COR-L47 (cell line): ENCODE results near the gene DBF4B.

ENCODE experiments used
- DNase-seq: peaks from one replicate; lab custom pipeline; 2025; lab: John Stamatoyannopoulos, UW

The DBF4B gene

DNA sequence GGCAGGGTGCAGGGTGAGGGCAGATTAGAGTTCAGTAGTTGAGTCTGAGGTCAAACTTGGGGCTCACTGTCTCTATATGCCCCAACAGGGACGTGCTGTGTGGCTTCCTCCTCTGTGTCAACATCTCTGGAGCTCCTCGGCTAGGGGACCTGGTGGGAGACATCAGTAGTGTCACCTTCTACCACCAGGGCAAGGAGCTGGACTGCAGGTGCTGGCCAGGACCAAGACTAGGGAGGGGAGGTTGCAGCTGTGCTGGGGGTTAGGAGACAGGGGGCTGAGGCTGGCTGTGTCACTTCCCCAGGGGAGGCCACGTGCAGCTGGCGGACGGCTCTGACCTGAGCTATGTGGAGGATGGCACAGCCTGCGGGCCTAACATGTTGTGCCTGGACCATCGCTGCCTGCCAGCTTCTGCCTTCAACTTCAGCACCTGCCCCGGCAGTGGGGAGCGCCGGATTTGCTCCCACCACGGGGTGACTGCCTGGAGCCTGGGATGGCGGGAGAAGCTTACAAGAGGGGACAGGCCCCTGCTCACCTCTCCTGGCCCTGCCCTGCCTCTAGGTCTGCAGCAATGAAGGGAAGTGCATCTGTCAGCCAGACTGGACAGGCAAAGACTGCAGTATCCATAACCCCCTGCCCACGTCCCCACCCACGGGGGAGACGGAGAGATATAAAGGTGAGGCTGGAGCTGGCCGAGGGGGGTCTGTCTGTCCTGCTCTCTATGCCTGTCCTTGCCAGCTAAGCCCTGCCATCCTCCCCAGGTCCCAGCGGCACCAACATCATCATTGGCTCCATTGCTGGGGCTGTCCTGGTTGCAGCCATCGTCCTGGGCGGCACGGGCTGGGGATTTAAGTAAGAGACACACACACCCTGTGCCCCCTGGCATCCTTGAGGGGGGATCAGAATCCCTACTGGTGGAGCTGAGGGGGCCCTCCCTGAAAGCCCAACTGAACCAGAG, 69.2 kb downstream of the DBF4B start:
- no peak for DNase-seq

DNA sequence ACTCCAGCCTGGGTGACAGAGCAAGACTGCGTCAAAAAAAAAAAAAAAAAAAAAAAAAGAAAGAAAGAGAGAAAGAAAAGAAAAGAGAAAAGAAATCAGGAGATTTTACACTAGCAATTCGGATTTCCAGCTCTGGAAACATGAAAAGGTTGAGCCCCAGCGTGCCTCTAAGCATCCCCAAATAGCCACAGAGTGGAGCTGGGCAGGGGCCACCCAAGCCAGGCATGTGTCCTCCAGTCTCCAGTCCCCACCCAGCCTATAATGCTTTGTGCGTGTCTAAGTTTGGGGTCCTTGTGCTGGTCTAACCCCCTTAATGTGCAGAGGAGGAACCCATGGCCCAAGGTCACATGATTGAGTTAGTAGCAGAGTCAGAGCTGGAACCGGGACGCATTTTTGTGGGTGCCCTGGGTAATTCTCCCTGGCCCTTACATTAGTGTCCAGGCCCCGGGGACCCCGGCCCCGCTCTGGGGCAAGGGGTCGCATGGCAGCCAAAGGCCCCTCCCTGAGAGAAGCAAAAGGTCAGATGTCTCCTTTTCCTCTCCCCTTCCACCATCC, 70.3 kb downstream of the DBF4B start:
- no peak for DNase-seq

DNA sequence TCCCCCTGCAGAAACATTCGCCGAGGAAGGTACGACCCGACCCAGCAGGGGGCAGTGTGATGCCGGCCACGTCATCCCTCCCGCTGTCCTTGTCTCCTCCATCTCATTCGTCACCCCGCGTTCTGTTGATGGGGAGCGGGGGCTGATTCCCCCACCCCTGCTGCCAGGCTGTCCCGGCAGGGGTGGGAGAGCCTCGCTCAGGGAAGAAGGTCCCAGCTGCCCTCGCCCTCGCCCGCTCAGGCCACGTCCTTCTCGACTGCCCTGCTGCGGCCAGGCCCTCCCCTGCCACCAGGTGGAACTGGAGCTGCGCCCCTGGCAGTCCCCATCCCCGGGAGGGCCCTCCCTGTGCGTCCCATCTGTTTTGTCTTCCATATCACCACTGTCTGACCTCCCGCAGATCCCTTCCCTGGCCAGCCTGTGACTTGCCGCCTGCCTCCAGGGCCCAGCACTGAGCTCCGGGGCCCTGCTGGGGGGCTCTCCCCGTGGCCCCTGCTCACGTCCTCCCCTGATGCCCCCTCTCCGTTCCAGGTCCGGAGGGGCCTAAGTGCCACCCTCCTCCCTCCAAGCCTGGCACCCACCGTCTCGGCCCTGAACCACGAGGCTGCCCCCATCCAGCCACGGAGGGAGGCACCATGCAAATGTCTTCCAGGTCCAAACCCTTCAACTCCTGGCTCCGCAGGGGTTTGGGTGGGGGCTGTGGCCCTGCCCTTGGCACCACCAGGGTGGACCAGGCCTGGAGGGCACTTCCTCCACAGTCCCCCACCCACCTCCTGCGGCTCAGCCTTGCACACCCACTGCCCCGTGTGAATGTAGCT, 71.0 kb downstream of the DBF4B start:
- DNase-seq, result peak; percentile 53

DNA sequence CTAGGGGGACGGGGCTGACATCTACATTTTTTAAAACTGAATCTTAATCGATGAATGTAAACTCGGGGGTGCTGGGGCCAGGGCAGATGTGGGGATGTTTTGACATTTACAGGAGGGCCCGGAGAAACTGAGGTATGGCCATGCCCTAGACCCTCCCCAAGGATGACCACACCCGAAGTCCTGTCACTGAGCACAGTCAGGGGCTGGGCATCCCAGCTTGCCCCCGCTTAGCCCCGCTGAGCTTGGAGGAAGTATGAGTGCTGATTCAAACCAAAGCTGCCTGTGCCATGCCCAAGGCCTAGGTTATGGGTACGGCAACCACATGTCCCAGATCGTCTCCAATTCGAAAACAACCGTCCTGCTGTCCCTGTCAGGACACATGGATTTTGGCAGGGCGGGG, 71.7 kb downstream of the DBF4B start:
- DNase-seq, result no peak

- no peak for DNase-seq
Observed at GRCh38 chr17:44780845-44781480, 72.5 kb downstream of the DBF4B start.

DNA sequence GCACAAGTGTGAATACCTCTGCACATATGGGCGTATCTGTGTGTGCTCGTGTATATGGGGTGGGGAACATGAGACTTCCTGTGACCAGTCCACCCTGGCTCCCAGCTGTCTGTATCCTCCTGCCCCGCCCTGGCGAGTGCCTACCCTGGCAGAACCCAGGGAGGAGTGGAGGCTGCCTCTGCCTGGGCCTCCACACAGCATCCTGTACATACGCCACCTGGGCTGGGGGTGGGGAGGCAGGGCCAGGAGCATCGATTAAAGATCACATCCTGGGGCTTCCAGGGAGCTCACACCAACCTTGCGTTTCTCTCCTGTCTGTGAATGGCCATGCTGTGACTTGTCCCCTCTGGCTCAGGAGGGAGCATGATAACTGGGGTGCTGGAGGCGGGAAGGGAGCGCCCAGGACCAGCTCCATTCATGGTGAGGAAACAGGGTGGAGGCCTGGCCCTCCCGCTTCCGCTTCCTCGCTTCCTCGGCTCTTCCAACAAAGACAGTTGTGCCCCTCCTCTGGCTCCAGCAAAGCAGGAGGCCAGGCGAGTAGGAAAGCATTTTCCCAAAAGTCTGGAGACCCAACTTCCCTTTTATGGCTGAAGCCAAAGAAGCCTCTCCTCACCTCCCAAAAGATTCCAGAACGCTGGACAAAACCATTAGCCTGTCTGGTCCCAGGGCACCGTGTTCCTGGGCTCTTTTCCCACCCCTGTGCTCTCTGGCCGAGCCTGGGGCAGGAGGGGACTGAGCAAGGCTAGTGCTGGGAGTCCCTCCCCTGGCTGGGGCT, 73.3 kb downstream of the DBF4B start:
- DNase-seq, result no peak

DNA sequence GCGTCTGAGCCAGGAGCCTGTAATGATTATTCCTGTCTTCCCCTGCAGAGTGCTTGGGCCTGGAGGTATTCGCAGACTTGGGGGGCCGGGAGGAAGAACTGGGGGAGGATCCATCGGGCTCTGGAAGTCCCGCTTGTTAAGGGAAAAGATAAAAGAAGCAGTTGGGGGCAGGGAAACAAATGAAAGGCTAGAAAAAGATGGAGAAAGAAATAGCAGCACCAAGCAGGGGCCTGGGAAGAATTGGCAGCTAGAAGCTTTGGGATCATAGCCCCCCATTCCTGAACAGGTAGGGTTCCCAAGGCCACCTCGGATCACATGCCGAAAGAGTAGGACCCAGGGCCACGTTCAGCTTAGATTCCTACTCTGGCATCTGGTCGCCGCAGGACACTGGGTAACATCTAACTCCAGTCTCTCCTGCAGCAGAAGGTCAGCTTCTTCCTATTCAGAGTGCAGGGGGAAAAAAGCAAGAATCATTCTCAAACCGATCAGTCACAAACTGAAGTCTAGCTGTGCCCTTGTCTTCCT, 73.9 kb downstream of the DBF4B start:
- no peak for DNase-seq

DNA sequence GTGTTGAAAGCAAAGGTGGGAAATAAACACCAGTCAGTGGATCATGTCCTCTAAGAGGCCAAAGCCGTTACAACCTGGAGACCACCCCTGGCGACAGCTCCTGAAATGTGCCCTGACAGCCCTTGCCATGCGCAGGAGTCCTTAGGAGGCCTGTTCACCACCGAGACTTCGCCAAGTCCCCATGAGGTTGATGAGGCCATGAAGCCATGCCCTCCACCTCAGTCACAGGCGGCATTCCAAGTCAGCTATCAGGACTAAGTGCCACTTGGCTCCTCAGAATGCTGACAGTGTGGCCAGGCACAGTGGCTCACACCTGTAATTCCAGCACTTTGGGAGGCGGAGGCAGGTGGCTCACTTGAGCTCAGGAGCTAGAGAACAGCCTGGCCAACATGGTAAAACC, 77.5 kb downstream of the DBF4B start:
- no peak for DNase-seq

- no peak for DNase-seq
Observed at GRCh38 chr17:44786551-44787081, 78.2 kb downstream of the DBF4B start.

DNA sequence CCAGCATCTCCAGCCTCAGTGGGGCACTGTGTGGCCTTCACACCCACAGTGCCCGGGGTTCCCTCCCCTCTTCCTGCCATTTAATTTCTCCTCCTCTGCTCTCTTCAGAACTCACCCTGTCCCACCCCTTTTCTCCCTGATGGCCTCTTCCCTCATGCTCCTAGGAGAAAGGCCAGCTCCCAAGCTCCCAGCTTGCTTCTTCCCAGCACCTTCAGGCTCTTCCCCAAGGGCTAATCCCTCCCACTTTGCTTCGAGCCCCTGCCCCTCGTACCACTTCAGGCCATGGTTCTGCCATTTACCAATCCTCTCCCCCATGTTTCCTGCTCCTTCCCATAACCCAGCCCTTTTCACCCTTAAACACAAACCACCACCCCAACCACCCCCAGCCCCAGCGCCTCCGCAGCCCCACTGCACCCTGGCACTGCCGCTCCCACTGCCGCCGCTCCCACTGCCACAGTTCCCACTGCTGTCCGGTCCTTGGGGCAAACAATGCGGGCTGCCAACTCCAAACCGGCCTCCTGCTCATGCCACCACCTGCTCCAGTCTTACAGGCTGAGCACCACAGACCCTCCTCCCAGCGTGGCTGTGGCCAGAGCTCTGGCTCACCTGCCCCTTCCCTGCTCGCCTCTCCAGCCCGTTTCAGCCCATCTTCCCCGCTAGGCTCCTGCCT, 78.9 kb downstream of the DBF4B start:
- no peak for DNase-seq

GRCh38 chr17:44788139-44788538, 79.7 kb downstream of the DBF4B start:
- DNase-seq, result no peak

DNA sequence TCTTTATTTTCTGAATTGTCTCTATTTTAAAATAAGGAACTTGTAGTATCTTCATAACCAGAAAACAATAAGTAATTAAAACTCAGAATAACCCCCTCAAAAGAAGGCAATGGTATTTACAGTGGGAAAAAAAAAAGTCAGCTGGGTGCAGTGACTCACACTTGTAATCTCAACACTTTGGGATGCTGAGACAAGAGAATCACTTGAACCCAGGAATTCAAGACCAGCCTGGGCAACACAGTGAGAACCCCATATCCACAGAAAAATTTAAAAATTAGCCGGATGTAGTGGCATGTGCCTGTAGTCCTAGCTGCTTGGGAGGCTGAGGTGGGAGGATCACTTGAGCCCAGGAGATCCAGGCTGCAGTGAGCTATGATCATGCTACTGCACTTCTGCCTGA, 83.8 kb downstream of the DBF4B start:
- no peak for DNase-seq

DNA sequence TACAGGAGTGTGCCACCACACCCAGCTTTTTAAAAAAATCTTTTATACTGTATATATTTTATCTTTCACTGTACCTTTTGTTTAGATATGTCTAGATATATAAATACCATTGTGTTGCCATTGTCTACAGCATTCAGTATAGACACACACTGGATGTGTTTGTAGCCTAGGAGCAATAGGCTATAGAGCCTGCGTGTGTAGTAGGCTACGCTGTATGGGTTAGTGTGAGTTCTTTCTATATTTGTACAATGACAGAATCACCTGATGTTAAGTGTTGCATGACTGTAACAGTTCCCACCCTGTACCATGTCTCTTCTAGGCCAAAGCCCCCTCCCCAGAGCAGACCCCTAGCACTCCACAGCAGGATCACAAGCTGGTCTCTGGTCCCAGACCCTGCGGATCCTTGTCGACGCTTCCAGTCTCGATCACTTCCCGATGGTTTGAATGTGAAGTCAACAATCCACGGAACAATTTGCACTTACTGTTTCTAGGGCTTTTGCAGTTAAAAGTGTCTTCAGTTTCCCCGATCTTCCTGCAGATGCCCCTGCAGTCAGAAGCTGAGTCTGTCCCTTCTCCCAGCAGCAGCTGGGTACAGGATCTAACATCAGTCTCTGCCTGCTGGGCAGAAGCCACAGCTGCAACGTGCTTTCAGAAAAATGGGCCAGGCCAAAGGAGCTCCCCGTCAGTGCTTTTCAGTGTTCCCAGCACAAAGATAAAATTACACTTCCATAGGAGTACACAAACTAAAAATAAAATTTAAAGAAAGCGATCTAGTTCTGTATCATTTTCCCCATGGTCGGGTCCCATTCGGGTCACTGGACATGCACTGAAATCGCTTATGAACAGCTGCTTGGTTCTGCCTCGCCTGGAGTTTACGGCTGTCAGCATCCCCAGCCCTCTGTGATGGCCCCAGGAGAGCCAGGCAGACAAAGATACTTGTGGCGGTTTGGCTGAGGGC, 85.7 kb downstream of the DBF4B start:
- no peak for DNase-seq

- DNase-seq, result no peak
Observed at GRCh38 chr17:44794851-44795413, 86.5 kb downstream of the DBF4B start.

DNA sequence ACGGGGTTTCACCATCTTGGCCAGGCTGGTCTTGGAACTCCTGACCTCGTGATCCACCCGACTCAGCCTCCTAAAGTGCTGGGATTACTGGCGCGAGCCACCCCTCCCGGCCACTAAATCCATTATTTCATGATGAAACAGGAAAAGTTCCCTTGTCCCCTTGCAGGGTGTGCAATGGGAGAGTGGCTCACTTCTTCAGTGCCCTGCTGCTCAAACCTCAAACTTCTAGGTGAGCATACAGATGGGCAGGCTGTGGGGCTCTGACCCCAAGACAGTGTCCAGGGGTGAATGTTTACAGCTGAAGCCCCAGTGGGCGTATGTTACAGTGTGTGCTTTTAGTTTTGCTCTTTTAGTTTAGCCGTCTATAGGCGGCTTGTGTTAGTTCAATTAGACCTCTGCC, 87.0 kb downstream of the DBF4B start:
- DNase-seq, result no peak

DNA sequence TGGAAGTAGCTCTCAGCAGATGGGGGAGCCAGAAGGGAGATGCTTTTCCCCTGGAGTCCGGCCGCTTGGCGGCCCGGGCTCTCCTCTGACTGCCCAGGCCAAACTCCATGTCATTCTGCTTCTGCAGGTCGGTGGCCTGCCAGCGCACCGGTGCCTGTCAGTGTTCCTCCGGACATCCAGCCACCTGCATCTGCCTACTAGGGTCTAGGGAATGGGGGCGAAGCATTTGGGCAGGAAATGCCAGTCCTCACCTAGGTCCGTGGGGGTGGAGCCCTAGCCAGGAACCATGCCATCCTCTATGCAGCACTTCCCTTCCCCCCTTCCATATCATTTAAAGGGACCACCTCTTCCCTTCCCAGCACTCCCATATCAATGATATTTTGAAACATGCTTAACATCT, 87.5 kb downstream of the DBF4B start:
- DNase-seq, result no peak

DNA sequence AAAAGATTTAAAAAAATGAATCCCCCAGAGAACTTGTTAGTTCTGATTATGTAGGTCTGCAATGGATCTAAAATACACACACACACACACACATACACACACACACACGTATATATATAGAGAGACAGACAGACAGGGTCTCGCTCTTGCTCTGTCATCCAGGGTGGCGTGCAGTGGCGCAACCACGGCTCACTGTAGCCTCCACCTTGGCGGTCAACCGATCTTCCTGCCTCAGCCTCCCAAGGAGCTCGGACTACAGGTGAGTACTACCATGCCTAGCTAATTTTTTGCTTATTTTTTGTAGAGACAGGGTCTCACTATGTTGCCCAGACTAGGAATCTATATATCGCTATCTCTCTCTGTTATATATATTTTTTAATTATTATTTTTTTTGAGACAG, 88.3 kb downstream of the DBF4B start:
- no peak for DNase-seq

DNA sequence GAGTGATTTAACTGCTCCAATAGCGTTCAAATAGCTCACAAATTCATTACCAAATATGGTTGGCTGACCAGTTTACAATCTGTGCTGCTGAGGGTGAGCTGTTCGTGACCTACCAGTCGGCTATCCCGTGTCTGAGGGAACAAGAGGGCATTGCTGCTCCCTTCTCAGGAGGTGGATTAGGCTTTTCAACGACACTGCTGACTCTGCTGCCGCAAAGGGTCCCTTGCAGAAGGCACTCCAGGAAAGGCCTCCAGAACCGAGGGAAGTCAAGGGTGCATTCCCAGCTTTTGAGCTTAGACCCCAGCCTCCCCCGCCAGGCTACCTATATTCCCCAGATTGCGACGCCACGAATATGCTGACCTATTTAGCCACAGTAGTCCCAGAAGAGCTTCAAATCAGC, 89.3 kb downstream of the DBF4B start:
- no peak for DNase-seq

- no peak for DNase-seq
Observed at GRCh38 chr17:44798356-44798755, 89.9 kb downstream of the DBF4B start.
